Esophagus squamous epithelium (tissue), 4 donors: ENCODE data around the gene CD276.

Experiments
- CTCF ChIP-seq, 6 experiments: fragments of 450-650 bp in 4 of 6; fragments of 200-600 bp in 2 of 6; sonication (generic) in 2 of 6; IDR thresholded peaks; one replicate each; pipeline ENCODE4 v1.5.1; 2016 to 2019; ENCODE audit warnings: antibody characterized with exemption in 6 of 6, mild to moderate bottlenecking in 4 of 6, moderate library complexity in 4 of 6
- POLR2A ChIP-seq, 4 donors: fragments of 450-650 bp; IDR thresholded peaks; one replicate each; pipeline ENCODE4 v1.6.1; 2017; ENCODE audit warnings: antibody characterized with exemption in 4 of 4, mild to moderate bottlenecking in 4 of 4, moderate library complexity in 3 of 4

GRCh38 chr15:73750951-73751350 lies 66.8 kb downstream of the CD276 start:
- TF ChIP-seq CTCF (IDR thresholded peaks at IDR 0.05) (no peak), POLR2A (IDR thresholded peaks at IDR 0.05) (no peak)
